H9 (cell line): ENCODE results near the gene SLC7A11. TPM values are rescaled to one million over a fixed set of nuclear protein-coding genes. Genes with fewer than 3 reads are reported as not detected.

Experiments
- DNase-seq: peaks from one replicate; pipeline ENCODE4 v3.0.0-alpha.2; 2017
- H2AFZ ChIP-seq: one replicate; pipeline ENCODE4 v1.6.1; 2013; ENCODE audit warnings: mild to moderate bottlenecking, low read length, control low read depth, moderate library complexity
- H2AK5ac ChIP-seq: 2 replicates; pipeline ENCODE4 v1.6.1; 2013; ENCODE audit warnings: low read length, control low read depth, mixed read lengths; ENCODE audit not compliant: insufficient read length
- H2BK120ac ChIP-seq: one replicate; pipeline ENCODE4 v1.6.1; 2013; ENCODE audit warnings: low read depth, mild to moderate bottlenecking, low read length, control low read depth, inconsistent platforms; ENCODE audit not compliant: poor library complexity, severe bottlenecking
- H2BK12ac ChIP-seq: 2 replicates; pipeline ENCODE4 v1.6.1; 2013; ENCODE audit warnings: low read length, control low read depth, mixed read lengths, low read depth; ENCODE audit not compliant: insufficient read length
- H2BK15ac ChIP-seq: 2 replicates; pipeline ENCODE4 v1.6.1; 2013; ENCODE audit warnings: low read depth, low read length, control low read depth
- H2BK20ac ChIP-seq: one replicate; pipeline ENCODE4 v1.6.1; 2013; ENCODE audit warnings: low read depth, mild to moderate bottlenecking, low read length, control low read depth, inconsistent platforms; ENCODE audit not compliant: poor library complexity, severe bottlenecking
- H2BK5ac ChIP-seq: 2 replicates; pipeline ENCODE4 v1.6.1; 2013; ENCODE audit warnings: low read length, control low read depth, mixed read lengths; ENCODE audit not compliant: insufficient read length
- H3K14ac ChIP-seq: 2 replicates; pipeline ENCODE4 v1.6.1; 2013; ENCODE audit warnings: low read length, control low read depth; ENCODE audit not compliant: insufficient read depth
- H3K18ac ChIP-seq: 2 replicates; pipeline ENCODE4 v1.6.1; 2013; ENCODE audit warnings: low read depth, mild to moderate bottlenecking, mixed read lengths, low read length, control low read depth; ENCODE audit not compliant: insufficient read length
- H3K23ac ChIP-seq: 2 replicates; pipeline ENCODE4 v1.6.1; 2013; ENCODE audit warnings: low read length, control low read depth, mixed read lengths, low read depth; ENCODE audit not compliant: insufficient read length
- H3K23me2 ChIP-seq: 2 replicates; pipeline ENCODE4 v1.6.1; 2013; ENCODE audit warnings: low read depth, mild to moderate bottlenecking, mixed read lengths, low read length, control low read depth; ENCODE audit not compliant: insufficient read length, poor library complexity, severe bottlenecking
- H3K27ac ChIP-seq: 2 replicates; pipeline ENCODE4 v1.5.1; 2013; ENCODE audit warnings: low read length, control low read depth, mixed read lengths, low read depth; ENCODE audit not compliant: insufficient read length
- H3K27me3 ChIP-seq: 2 replicates; pipeline ENCODE4 v1.6.1; 2013; ENCODE audit warnings: low read length, control low read depth, inconsistent platforms; ENCODE audit not compliant: insufficient read depth
- H3K4ac ChIP-seq: 2 replicates; pipeline ENCODE4 v1.6.1; 2013; ENCODE audit warnings: low read depth, mild to moderate bottlenecking, control low read depth, inconsistent platforms, low read length, moderate library complexity
- H3K4me1 ChIP-seq: 2 replicates; pipeline ENCODE4 v1.6.1; 2013; ENCODE audit warnings: low read length, control low read depth, inconsistent platforms; ENCODE audit not compliant: insufficient read depth
- H3K4me2 ChIP-seq: 2 replicates; pipeline ENCODE4 v1.6.1; 2013; ENCODE audit warnings: low read length, control low read depth, mixed read lengths; ENCODE audit not compliant: insufficient read length, insufficient read depth
- H3K56ac ChIP-seq: 2 replicates; pipeline ENCODE4 v1.6.1; 2013; ENCODE audit warnings: low read depth, mild to moderate bottlenecking, mixed read lengths, low read length, control low read depth; ENCODE audit not compliant: insufficient read length
- H3K79me1 ChIP-seq: 2 replicates; pipeline ENCODE4 v1.6.1; 2013; ENCODE audit warnings: low read depth, mild to moderate bottlenecking, moderate library complexity, low read length, control low read depth, inconsistent platforms; ENCODE audit not compliant: insufficient read depth, poor library complexity, severe bottlenecking
- H3K79me2 ChIP-seq: 2 replicates; pipeline ENCODE4 v1.6.1; 2013; ENCODE audit warnings: low read length, control low read depth, inconsistent platforms; ENCODE audit not compliant: insufficient read depth
- H3K9ac ChIP-seq: 2 replicates; pipeline ENCODE4 v1.6.1; 2013; ENCODE audit warnings: low read length, control low read depth, mixed read lengths; ENCODE audit not compliant: insufficient read length; ENCODE audit errors: extremely low read depth
- H3K9me3 ChIP-seq: one replicate; pipeline ENCODE4 v1.6.1; 2013; ENCODE audit warnings: low read depth, low read length, inconsistent platforms; ENCODE audit not compliant: control insufficient read depth
- H3T11ph ChIP-seq: one replicate; pipeline ENCODE4 v1.6.1; 2013; ENCODE audit warnings: mild to moderate bottlenecking, low read length, control low read depth, inconsistent platforms
- H4K20me1 ChIP-seq: one replicate; pipeline ENCODE4 v1.6.1; 2013; ENCODE audit not compliant: control insufficient read depth, insufficient read length, insufficient read depth
- H4K5ac ChIP-seq: 2 replicates; pipeline ENCODE4 v1.6.1; 2013; ENCODE audit warnings: low read depth, mild to moderate bottlenecking, mixed read lengths, low read length, control low read depth; ENCODE audit not compliant: insufficient read length
- H4K8ac ChIP-seq: replicated peaks from 2 replicates; pipeline ENCODE4 v1.6.1; 2013; ENCODE audit warnings: low read length, control low read depth, mixed read lengths, low read depth; ENCODE audit not compliant: insufficient read length
- H4K91ac ChIP-seq: 2 replicates; pipeline ENCODE4 v1.6.1; 2013; ENCODE audit warnings: low read depth, mild to moderate bottlenecking, moderate library complexity, mixed read lengths, low read length, control low read depth; ENCODE audit not compliant: insufficient read length
- H3K27ac Mint-ChIP-seq, 3 experiments: 2 replicates in 2 of 3; 3 replicates in 1 of 3; pipeline ENCODE4 v1.8.0; 2020 to 2021; ENCODE audit warnings: mixed read lengths in 3 of 3, mild to moderate bottlenecking in 1 of 3, moderate library complexity in 1 of 3
- H3K27me3 Mint-ChIP-seq: 2 replicates; pipeline ENCODE4 v1.8.0; 2021; ENCODE audit warnings: low read depth, mild to moderate bottlenecking, moderate library complexity, mixed read lengths
- H3K36me3 Mint-ChIP-seq, 3 experiments: 2 replicates in 2 of 3; 3 replicates in 1 of 3; pipeline ENCODE4 v1.8.0; 2020 to 2021; ENCODE audit warnings: low read depth in 3 of 3, mixed read lengths in 3 of 3; ENCODE audit not compliant: insufficient read depth in 1 of 3
- H3K4me1 Mint-ChIP-seq, 2 experiments: 2 replicates each; pipeline ENCODE4 v1.8.0; 2020; ENCODE audit warnings: mixed read lengths in 2 of 2
- H3K4me3 Mint-ChIP-seq, 2 experiments: 2 replicates in 1 of 2; 3 replicates in 1 of 2; pipeline ENCODE4 v1.8.0; 2020 to 2021; ENCODE audit warnings: mild to moderate bottlenecking in 2 of 2, mixed read lengths in 2 of 2, moderate library complexity in 1 of 2
- H3K9me3 Mint-ChIP-seq, 2 experiments: 2 replicates in 1 of 2; 3 replicates in 1 of 2; pipeline ENCODE4 v1.8.0; 2020; ENCODE audit warnings: mild to moderate bottlenecking in 2 of 2, mixed read lengths in 2 of 2, moderate library complexity in 1 of 2
- WGBS: extraction: QIAGEN DNeasy Blood & Tissue Kit; methylation state at CpG from one replicate; pipeline ENCODE4 v1.1.7; 2013; ENCODE audit warnings: missing lambda C conversion rate, low lambda C conversion rate, mixed read lengths; ENCODE audit not compliant: insufficient read length; ENCODE audit errors: extremely low coverage; 5-methylcytosine and 5-hydroxymethylcytosine counted together
- total RNA-seq: library from RNA; stranded (reverse); gene quantifications from 2 replicates; pipeline ENCODE4 v1.2.1, GENCODE V29; 2021
- TF ChIP-seq, protein P1 (sequence below): fragments of 200-600 bp; sonication (generic); conservative IDR thresholded peaks from 3 replicates; pipeline ENCODE4 v1.8.0; 2021; ENCODE audit warnings: antibody characterized with exemption, mild to moderate bottlenecking

Gene SLC7A11
- total RNA-seq, 1 experiment from 2014 or later, result 19.8 TPM

DNA sequence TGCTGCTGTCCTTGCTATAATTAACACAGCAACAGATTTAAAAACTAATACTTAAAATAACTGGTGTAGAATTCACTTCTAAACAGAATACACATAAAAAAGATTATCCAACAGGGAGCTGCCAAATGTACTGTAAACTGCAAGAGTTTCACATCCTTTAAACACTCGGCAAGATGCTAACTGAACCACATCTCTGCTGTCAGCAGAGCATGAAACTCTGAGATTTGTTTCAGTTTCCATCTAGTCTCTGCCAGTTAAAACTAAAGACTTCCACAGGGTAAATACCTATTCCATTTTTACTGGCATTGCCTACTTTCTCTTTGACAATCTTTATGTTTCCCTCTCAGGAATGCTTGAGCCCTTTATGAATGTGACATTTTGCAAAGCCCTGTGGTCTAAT is 127.7 kb downstream of the SLC7A11 start:
- H3K4me2 ChIP-seq, result no peak overlapping the region
- H3K4me3 Mint-ChIP-seq, result no peak overlapping the region
- H3K9me3 Mint-ChIP-seq, result peaks cover under 1 to 4% of the 10 kb centered on the region in 2 experiments; a peak in 4 of 5 replicates
- H3K27ac ChIP-seq, result no peak overlapping the region
- no peak overlapping the region for H3K56ac ChIP-seq
- no peak overlapping the region for H2AK5ac ChIP-seq
- H2BK12ac ChIP-seq, result no peak overlapping the region
- no peak overlapping the region for H2BK120ac ChIP-seq
- H3T11ph ChIP-seq, result no peak overlapping the region
- no peaks in the 10 kb centered on the region for H4K20me1 ChIP-seq
- no peak overlapping the region for H4K5ac ChIP-seq
- no peaks in the 10 kb centered on the region for H3K27me3 Mint-ChIP-seq
- no peaks in the 10 kb centered on the region for H3K9me3 ChIP-seq
- WGBS, result no CpG with 5 or more reads among the region's 1 CpG
- H3K36me3 Mint-ChIP-seq, result peaks cover 0 to 6% (median 4%) of the 10 kb centered on the region in 3 experiments; a peak in 4 of 7 replicates
- no peaks in the 10 kb centered on the region for H3K79me2 ChIP-seq
- no peak overlapping the region for H2BK15ac ChIP-seq
- no peak overlapping the region for H2AFZ ChIP-seq
- no peaks in the 10 kb centered on the region for H3K23me2 ChIP-seq
- no peak overlapping the region for H2BK5ac ChIP-seq
- H3K4me1 ChIP-seq, result 0 out of 2 replicates have a peak, but pooled peaks cover 2% of the 10 kb centered on the region
- H3K27me3 ChIP-seq, result no peaks in the 10 kb centered on the region
- TF ChIP-seq, protein P1, sequence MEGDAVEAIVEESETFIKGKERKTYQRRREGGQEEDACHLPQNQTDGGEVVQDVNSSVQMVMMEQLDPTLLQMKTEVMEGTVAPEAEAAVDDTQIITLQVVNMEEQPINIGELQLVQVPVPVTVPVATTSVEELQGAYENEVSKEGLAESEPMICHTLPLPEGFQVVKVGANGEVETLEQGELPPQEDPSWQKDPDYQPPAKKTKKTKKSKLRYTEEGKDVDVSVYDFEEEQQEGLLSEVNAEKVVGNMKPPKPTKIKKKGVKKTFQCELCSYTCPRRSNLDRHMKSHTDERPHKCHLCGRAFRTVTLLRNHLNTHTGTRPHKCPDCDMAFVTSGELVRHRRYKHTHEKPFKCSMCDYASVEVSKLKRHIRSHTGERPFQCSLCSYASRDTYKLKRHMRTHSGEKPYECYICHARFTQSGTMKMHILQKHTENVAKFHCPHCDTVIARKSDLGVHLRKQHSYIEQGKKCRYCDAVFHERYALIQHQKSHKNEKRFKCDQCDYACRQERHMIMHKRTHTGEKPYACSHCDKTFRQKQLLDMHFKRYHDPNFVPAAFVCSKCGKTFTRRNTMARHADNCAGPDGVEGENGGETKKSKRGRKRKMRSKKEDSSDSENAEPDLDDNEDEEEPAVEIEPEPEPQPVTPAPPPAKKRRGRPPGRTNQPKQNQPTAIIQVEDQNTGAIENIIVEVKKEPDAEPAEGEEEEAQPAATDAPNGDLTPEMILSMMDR, result no peak
- no peak for DNase-seq
- H2BK20ac ChIP-seq, result no peak overlapping the region
- H3K79me1 ChIP-seq, result no peaks in the 10 kb centered on the region
- no peak overlapping the region for H3K27ac Mint-ChIP-seq
- H3K18ac ChIP-seq, result no peak overlapping the region
- H3K4me1 Mint-ChIP-seq, result peaks cover 39 to 49% of the 10 kb centered on the region in 2 experiments
- H3K14ac ChIP-seq, result no peak overlapping the region
- no peak overlapping the region for H3K4ac ChIP-seq
- no peak overlapping the region for H4K91ac ChIP-seq
- H3K23ac ChIP-seq, result no peak overlapping the region
- no peak overlapping the region for H3K9ac ChIP-seq
- H4K8ac ChIP-seq, result no peak overlapping the region
